ENCODE data around the gene CRYZL1.
"Not testable (repeated sequence)": the region's sequence is repeated elsewhere in the genome, so short reads cannot be mapped to it uniquely, and the experiment has no call there.

CRYZL1 gene
- long read RNA-seq, donor 1, transcript CRYZL1-203 (13 exons, 1,482 nt): major isoform, 11 of 16 reads
- long read RNA-seq, donor 1, partial matches to known transcripts: 0 of 16 reads
- long read RNA-seq, donor 1, other reads (novel, unspliced or antisense): 0 of 16 reads
- long read RNA-seq, donor 2, transcript CRYZL1-203 (13 exons, 1,482 nt): major isoform, 11 of 13 reads
- long read RNA-seq, donor 2, partial matches to known transcripts: 0 of 13 reads
- long read RNA-seq, donor 2, other reads (novel, unspliced or antisense): 0 of 13 reads
- long read RNA-seq, donor 3, transcript CRYZL1-203 (13 exons, 1,482 nt): major isoform, 5 of 9 reads
- long read RNA-seq, donor 3, partial matches to known transcripts: 0 of 9 reads
- long read RNA-seq, donor 3, other reads (novel, unspliced or antisense): 0 of 9 reads
- long read RNA-seq, donor 4, transcript CRYZL1-219 (2 exons, 1,018 nt): minor isoform, 5 of 16 reads
- long read RNA-seq, donor 4, transcript CRYZL1-203 (13 exons, 1,482 nt): major isoform, 8 of 16 reads
- long read RNA-seq, donor 4, partial matches to known transcripts: 0 of 16 reads
- long read RNA-seq, donor 4, other reads (novel, unspliced or antisense): 0 of 16 reads
- long read RNA-seq, donor 5, transcript CRYZL1-219 (2 exons, 1,018 nt): major isoform, 6 of 17 reads
- long read RNA-seq, donor 5, transcript CRYZL1-203 (13 exons, 1,482 nt): minor isoform, 5 of 17 reads
- long read RNA-seq, donor 5, partial matches to known transcripts: 0 of 17 reads
- long read RNA-seq, donor 5, other reads (novel, unspliced or antisense): 0 of 17 reads
- long read RNA-seq, donor 6, transcript CRYZL1-203 (13 exons, 1,482 nt): major isoform, 10 of 16 reads
- long read RNA-seq, donor 6, partial matches to known transcripts: 0 of 16 reads
- long read RNA-seq, donor 6, other reads (novel, unspliced or antisense): 0 of 16 reads
- long read RNA-seq, donor 7, transcript CRYZL1-219 (2 exons, 1,018 nt): minor isoform, 5 of 18 reads
- long read RNA-seq, donor 7, transcript CRYZL1-203 (13 exons, 1,482 nt): major isoform, 7 of 18 reads
- long read RNA-seq, donor 7, partial matches to known transcripts: 0 of 18 reads
- long read RNA-seq, donor 7, other reads (novel, unspliced or antisense): 0 of 18 reads
- long read RNA-seq, donor 8, transcript CRYZL1-203 (13 exons, 1,482 nt): major isoform, 15 of 24 reads
- long read RNA-seq, donor 8, partial matches to known transcripts: 0 of 24 reads
- long read RNA-seq, donor 8, other reads (novel, unspliced or antisense): 0 of 24 reads

DNA sequence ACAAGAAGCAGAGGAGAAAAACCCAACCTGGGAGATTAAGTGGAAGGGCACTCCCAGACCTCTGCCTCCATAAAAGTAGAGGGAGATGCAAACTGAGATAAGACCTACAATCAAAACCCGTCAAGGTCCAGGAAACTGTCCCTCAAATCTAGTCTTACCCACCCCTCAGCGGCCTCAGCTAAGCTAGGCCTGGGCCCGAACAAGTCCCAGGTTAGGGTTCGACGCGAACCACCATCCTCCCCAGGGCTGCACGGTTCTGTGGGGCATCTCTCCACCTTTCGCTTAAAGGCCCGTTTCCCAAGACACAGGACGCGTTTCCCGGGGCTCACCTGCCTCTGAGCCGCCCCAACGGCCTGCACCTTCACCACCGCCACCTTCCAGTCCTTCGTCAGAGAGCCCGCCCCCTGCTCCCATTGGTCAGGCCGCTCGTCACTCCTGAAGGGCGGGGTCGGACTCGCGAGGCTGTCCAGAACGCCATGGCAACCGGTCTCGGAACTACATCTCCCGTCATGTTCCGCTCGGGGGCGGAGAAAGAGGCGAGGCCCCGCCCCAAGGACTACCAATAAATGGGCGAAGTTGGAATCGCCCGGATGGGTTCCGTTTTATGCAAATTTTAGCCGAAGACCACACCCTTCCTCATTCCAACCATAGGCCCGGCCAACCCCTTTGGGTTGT lies at the start of gene CRYZL1:
Gene CRYZL1 (minus strand): TSS at position 390 of the 675 bp plus-strand sequence. CDS start 10,190 bp downstream, outside the sequence.
- peak; percentile 97 for DNase-seq

DNA sequence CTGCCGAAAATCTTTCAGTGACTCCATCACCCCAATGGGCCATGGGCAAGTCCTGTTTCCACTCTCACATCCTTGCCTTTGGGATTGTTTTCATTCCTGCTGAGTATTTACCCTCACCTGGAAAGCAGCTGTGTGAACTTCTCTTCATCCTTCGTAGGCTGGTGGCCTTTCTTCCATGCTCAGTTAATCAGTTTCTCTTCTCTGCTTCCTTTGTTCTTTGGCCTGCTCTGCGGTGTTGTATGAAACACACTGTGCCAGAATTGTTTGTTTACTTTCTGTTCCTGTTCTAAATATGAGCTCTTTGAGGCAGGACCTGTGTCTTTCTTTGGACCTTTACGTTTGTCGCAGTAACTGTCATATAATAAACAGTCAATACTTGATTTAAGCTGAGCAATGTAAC lies 49.3 kb upstream of the CRYZL1 start:
- no peak for DNase-seq

DNA sequence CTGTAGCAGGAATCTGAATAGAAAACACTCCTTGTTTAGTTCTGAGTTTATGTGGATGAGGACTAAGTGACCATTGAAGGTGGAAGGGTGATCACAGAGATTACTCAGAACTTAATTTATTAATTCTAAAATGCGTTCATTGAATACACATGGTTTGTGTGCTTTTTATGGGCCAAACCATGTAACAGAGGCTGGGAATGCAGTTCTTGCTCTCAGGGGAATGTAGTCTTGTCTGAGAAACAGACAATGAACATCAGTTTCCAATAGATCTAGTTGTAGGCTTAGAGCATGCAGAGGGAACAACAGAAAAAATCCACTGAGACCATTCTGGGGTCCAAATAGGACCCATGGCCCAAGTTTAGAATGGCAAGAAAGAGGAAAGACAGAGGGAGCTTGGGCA lies 46.8 kb upstream of the CRYZL1 start:
- no peak for DNase-seq

DNA sequence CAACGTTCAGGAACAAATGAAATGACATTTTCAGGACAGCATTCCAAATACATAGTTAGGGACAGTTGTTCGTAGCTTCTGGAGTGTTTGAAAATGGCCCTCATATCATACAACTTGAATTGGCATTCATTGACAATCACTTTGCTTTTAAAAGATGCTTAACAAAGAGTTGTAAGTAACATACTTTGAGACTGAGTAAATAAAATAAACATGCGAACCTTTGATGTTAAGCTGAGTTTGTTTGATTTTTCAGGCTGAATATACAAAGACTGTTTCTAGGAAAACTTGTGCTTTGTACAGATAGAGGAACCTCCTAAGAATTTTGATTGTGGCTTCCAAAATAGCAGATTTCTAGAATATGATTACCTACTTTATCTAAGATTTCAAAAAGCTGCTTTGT lies 46.1 kb upstream of the CRYZL1 start:
- no peak for DNase-seq

DNA sequence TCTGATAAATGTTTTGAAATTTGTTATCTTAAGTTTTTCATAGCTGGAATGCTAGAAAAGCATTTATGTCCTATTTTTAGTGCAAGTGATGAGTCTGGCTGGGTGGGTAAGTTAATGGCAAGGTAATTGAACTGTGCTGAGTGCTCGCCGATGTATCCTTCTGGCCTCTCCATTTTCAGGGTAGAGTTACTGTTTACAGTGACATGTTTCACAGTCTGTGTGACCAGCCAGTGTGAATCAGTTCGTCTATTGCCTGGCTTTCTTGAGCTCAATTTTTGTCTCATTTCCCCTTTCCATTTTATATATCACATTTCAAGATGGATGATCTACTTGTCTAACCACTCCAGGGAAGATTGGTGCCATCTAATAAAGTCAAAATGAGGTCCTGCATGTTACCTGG lies 44.8 kb upstream of the CRYZL1 start:
- DNase-seq: no peak

DNA sequence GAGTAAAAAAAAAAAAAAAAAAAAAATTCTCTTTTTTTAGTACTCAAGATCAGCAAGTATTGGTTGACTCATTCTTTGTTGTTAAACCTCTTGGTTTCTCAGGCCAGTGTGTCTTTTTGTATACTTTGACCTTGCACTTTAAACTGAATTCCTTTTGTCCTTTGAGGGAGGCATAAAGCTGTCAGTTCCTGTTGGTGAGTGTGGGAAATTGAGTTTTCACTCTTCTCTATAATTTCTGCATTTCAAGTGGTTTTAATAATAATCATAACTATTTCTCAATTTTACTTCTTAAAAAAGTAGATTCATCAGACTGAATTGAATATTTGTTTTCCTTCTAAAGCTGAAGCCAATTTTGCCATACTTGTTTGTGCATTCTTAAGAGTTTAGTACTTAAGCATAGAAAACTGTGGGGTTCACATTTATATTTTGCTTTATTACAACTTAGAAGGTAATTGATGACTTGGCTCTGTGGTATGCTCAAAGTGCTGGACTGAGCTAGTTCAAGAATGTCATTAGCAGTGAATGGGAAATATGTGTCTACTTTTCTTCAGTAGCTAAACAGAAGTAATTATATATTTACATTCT lies 44.2 kb upstream of the CRYZL1 start:
- DNase-seq: no peak

DNA sequence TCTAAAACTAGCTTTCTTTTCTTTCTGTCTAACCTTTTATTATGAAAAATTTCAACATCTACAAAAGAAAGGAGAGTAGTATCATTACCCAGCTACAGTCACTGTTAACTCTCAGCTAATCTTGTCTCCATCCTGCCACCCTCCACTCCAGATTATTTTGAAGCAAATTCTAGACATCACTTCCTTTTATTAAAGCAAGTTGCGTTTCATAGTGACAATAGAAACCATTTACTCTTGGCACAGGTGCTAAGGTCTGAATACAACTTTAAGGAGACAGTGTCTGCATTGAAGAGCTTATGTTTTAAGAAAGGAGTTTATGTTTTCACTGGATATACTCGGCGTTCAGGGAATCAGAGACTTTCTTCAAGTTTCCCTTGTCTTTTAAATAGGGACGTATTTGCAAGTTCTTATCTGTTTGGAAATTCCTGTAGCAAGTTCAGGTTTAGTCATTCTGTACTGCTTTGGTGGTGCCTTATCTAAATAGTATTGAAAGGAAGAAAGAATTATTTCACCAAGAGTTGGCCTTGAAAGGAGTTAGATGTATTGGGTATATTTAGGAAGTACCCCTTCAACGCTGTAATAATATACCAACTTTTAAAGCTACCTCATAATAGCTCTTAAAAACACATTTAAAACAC lies 43.5 kb upstream of the CRYZL1 start:
- no peak for DNase-seq

DNA sequence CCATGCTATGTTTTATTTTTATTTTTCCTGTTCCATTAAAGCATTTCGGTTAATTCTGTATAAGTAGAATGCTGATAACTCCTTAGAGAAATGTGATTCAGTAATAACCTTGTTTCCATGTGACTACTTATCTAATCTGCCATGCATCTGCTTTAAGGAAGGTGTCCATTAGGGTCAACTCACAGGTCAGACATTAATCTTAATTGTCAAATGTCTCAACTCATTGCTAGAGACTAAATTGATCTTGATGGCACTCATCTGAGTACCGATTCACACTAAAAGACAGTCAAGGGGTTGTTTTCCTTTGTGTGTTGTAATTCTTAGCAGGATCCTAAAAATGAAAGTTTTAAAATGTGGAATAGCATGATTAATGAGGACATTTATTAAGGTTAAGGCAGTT lies 42.5 kb upstream of the CRYZL1 start:
- DNase-seq: no peak

DNA sequence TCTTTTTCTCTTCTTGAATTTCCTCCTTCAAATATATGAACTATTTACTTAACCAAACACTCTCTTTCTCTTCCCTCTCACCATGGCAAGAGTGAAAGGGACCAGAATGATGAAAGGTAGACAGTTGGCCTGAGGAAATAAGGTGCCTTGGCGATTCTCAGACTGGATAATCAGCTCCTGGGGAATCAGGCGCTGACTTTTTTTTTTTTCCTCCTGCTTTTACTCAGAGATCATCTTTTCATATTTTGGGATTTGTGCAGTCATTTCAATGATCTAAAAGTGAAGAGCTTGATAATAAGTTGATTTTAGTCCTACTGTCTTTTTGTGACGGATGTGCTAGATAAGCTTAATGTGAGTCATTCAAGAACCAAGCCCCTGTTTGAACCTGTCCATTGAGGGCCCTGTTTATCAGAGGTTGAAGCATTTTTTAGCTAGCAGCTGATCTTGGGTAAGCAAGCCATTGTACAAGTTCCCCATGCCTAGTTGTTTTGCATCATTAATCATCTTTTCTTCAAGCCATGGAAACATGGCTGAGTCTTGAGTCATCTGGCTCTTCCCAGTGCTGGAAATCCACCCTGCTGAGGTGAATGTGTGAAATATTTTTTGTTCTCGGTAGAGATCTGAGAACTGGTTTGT lies 41.6 kb upstream of the CRYZL1 start:
- DNase-seq: no peak

DNA sequence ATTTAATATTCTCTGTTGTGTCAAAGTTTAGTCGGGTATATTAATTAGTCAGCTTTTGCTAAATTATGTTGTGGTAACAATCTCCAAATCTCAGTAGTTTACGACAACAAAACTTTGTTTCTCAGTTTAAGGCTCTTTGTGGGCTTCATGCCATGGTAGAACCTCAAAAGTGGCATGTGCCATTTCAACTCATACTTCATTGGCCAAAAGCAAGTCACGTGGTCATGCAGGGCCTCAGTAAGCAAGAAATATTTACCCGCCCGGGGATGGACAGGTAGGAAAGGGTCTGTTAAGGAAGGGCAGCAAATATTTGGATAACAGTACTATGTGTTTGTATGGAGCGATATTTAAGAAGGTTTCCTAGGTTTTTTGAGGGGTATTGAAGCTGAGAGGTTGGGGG lies 39.3 kb upstream of the CRYZL1 start:
- no peak for DNase-seq

DNA sequence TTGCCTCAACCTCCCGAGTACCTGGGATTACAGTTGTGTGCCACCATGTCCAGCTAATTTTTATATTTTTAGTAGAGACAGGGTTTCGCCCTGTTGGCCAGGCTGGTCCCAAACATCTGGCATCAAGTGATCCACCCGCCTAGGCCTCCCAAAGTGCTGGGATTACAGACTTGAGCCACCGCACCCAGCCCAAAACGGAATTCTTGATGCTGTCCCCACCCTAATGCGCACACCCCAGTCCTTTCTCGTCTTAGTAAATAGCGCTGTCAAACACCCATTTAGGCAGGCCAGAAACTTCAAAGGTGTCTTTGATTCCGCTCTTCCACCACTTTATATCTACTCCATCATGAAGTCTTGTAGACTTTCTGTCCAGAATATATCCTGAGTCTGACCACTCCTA lies 35.9 kb upstream of the CRYZL1 start:
- no peak for DNase-seq

DNA sequence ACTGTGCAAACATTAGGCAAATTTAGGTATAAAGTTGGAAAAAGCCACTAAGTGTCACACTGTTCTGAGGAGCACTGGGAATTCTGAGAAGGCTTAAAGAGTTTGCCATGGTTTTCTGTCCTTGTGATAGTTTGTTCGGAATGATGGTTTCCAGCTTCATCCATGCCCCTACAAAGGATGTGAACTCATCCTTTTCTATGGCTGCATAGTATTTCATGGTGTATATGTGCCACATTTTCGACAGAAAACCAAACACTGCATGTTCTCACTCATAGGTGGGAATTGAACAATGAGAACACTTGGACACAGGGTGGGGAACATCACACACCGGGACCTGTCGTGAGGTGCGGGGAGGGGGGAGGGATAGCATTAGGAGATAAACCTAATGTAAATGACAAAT lies 35.1 kb upstream of the CRYZL1 start:
- not testable (repeated sequence) for DNase-seq

DNA sequence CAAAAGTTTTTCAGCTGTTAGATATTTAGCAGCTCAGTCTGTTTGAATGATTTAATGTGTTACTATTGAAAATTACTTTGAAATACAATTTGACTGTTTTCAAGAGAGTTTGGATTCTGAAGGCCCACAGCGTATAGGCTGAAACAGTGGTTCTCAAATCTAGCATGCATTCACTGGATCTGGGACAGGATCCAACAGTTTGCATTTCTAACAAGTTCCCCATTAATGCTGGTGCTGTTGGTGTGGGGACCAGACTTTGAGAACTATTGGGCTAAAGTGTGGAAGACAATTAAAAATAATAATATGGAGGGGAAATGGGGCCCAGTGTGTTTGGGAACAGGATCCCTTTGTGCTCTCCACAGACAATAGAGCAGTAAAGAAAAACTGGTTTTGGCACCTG lies 32.7 kb upstream of the CRYZL1 start:
- DNase-seq: no peak

DNA sequence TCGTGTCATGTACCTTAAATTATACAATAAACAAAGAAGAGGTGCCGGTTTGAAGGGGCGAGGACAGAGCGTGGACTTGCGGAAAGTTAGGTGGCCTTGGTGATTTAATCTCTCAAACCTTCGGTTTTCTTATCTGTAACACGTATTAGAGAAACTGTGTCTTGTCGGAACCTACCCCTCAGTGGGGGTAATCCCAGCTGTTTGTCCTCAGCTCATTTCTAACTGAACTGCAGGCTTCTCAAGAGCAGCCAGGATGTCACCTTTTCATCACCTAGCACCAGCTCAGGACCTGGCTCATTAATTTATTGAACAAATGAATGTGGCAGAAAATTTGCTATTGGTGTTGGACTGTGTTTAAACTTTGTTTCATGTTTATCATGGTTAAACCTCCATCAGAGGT lies 31.9 kb upstream of the CRYZL1 start:
- no peak for DNase-seq

DNA sequence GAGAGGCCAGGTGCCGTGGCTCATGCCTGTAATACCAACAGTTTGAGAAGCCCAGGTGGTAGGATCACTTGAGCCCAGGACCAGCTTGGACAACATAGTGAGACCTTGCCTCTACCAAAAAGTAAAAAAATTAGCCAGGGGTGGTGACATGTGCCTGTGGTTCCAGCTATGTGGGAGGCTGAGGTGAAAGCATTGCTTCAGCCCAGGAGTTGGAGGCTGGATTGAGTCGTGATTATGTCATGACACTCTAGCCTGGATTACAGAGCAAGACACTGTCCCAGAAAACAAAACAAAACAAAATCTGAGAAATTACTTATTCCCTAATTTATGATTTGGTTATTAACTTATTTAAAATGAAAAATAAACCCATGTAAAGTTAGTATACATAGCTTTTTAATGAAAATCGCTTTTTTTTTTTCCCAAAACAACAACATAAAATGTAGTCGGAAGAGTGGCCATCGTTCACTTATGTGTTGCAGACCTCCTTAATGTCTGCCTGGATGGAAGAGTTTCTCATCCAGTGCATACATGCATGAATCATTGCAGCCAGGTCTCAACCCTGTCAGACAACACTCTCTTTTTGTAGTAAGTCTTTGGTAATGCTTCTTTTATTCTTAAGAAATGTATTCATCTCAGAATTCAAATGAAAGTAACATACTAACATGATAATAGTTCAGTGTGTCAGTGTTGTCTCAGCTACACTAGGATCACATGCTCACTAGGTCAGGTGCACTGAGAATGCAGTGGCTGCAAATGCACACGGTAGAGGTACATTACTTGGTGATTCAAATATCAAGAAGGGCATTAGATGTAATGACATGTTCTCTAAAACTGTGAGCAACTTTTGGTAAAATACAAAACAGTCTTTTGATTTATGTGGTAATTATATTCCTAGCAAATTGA lies 28.8 kb upstream of the CRYZL1 start:
- no peak for DNase-seq

DNA sequence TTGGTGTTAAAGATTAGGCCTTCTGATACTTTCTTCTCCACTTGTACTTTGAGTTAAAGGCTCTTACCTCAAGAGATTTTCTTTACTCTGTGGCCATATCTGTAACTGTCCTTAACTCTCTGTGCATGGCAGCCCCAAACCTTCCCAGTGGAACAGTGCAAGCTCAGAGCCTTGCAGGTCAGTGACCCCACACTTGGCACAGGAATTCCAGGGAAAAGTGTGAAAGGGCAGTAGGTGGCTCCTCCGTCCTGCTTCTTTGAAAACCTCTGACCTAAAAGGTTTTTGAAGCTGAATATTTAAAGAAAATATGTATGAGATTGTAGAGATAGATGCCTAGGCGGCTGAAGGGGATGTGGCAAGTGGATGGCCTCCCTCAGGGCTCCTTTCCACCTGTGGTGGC lies 27.1 kb upstream of the CRYZL1 start:
- no peak for DNase-seq

DNA sequence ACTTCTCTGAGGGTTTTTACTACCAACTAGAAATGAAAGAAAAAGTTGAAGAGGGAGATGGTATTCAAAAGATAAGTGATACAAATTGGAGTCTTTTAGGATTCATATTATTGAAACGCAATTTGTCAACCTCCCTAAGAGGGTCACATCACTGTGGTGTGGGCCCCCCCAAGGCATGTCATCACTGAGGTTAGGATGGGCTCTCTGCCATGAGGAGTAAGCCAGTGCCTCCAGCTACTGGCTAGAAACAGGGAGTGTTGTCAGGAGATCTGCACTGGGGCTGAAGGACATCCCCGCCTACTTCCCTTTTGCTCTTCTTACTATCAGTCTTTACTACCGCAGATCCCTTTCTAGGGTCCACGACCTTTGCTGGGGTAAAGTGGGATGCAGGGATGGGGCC lies 26.6 kb upstream of the CRYZL1 start:
- no peak for DNase-seq

DNA sequence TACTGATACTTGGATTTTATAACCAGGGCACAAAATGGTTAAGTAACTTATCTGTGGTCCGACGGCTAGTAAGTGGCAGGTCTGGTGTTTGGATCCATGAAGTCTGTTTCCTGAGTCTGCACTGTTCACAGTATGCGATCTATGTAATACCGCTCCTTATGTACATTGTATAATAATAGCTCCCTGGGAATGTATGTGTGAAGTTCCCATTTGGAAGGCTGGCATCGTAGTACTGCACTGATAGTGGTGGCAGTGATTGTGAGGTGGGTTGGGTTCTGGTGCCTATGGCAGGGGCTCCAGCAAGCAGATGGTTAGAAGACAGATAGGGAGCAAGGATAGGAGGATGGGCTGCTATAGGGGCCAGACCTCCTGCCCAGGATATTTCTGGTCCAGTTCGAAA lies 26.1 kb upstream of the CRYZL1 start:
- DNase-seq: no peak

DNA sequence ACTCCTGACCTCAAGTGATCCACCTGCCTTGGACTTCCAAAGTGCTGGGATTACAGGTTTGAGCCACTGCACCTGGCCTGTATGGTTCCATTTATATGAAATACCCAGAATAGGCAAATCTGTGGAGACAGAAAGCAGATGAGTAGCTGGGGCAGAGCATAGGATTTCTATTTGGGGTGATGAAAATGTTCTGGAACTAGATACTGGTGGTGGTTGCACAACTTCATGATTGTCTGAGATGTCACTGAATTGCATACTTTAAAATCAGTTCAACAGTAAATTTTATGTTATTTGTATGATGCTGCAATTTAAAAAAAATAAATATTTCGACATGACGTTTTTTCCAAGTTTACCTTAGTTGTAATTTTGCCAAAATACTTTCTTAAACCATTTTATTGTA lies 24.6 kb upstream of the CRYZL1 start:
- no peak for DNase-seq

DNA sequence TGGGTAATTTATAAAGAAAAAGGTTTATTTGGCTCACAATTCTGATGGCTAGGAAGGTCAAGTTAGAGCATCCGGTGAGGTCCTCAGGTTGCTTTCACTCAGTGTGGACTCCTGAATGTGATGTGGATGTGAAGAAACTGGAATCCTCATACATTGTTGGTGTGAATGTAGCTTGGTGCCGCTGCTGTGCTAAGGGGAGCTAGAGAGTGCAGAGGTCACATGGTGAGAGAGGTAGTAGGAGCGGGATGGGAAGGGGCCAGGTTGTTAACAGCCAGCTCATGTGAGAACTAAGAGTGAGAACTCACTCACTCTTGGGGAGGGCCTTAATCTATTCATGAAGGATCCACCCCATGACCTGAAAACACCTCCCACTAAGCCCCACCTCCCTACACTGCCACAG lies 22.6 kb upstream of the CRYZL1 start:
- DNase-seq: no peak
